B cell (primary cell): ENCODE measurements around the gene SLC25A25. TPM values are rescaled to one million over a fixed set of nuclear protein-coding genes. Genes with fewer than 3 reads are reported as not detected.
A peak's percentile ranks its signal among the peaks of the same experiment; 100 is the strongest.
"Not testable (repeated sequence)": the region's sequence is repeated elsewhere in the genome, so short reads cannot be mapped to it uniquely, and the experiment has no call there.

Source experiments
- ATAC-seq: fragments of 200-7000 bp; cut with Tn5 transposase; one replicate; pipeline ENCODE4 v1.10.0; 2021; ENCODE audit warnings: low read depth, mild to moderate bottlenecking, moderate number of reproducible peaks, moderate library complexity
- CTCF ChIA-PET: fragments of 350-600 bp; sonication (Branson Sonifier 250); formaldehyde crosslinking; loops from one replicate; lab custom pipeline; 2021; ENCODE audit warnings: antibody characterized with exemption, inconsistent platforms; lab: Charles Lee
- POLR2A ChIA-PET: fragments of 350-600 bp; sonication (Branson Sonifier 250); formaldehyde crosslinking; loops from one replicate; lab custom pipeline; 2021; ENCODE audit warnings: antibody characterized with exemption; lab: Charles Lee
- DNase-seq: peaks from one replicate; pipeline ENCODE4 v3.0.0; 2013
- H2AFZ ChIP-seq: 2 replicates; pipeline ENCODE4 v1.6.1; 2012; ENCODE audit warnings: mild to moderate bottlenecking, low read depth, low read length; ENCODE audit not compliant: insufficient read depth, poor library complexity, severe bottlenecking
- H3K27ac ChIP-seq, 2 donors: 1 replicate in 1 of 2; 2 replicates in 1 of 2; pipeline ENCODE4 v1.5.1; 2012 to 2013; ENCODE audit warnings: low read length in 2 of 2, mild to moderate bottlenecking in 2 of 2, moderate library complexity in 1 of 2
- H3K27me3 ChIP-seq, 4 experiments: fragments of 200-600 bp in 1 of 4; sonication (generic) in 1 of 4; replicated peaks in 1 of 4; 1 replicate in 2 of 4; 2 replicates in 2 of 4; pipeline versions ENCODE4 v1.6.1 to v1.7.0; 2013 to 2016; ENCODE audit warnings: low read length in 3 of 4, mild to moderate bottlenecking in 2 of 4, mixed read lengths in 1 of 4, moderate library complexity in 1 of 4; ENCODE audit not compliant: insufficient read depth in 4 of 4, control insufficient read depth in 3 of 4; ENCODE audit errors: control extremely low read depth in 1 of 4
- H3K36me3 ChIP-seq, 2 experiments: replicated peaks in 1 of 2; 1 replicate in 1 of 2; 2 replicates in 1 of 2; pipeline versions ENCODE4 v1.6.1 to v1.7.1; 2013; ENCODE audit warnings: low read length in 1 of 2; ENCODE audit not compliant: insufficient read depth in 2 of 2, control insufficient read depth in 1 of 2; ENCODE audit errors: control extremely low read depth in 1 of 2, extremely low read depth in 1 of 2
- H3K4me1 ChIP-seq, 2 donors: fragments of 200-600 bp in 1 of 2; sonication (generic) in 1 of 2; 1 replicate in 1 of 2; 2 replicates in 1 of 2; pipeline versions ENCODE4 v1.5.1 to v1.6.1; 2013 to 2017; ENCODE audit warnings: low read length in 2 of 2; ENCODE audit not compliant: control insufficient read depth in 2 of 2, insufficient read depth in 2 of 2
- H3K4me2 ChIP-seq: replicated peaks from 2 replicates; pipeline ENCODE3; 2012; ENCODE audit warnings: mild to moderate bottlenecking, low read depth, low read length; ENCODE audit not compliant: poor library complexity, severe bottlenecking
- H3K4me3 ChIP-seq, 5 experiments: fragments of 200-600 bp in 1 of 5; sonication (generic) in 1 of 5; 1 replicate in 3 of 5; 2 replicates in 2 of 5; pipeline versions ENCODE4 v1.5.1 to v1.7.0; 2011 to 2016; ENCODE audit warnings: low read length in 4 of 5, mild to moderate bottlenecking in 4 of 5, low read depth in 2 of 5, control low read depth in 1 of 5, moderate library complexity in 1 of 5; ENCODE audit not compliant: insufficient read depth in 1 of 5; ENCODE audit errors: control extremely low read depth in 1 of 5, extremely low read depth in 1 of 5
- H3K79me2 ChIP-seq: fragments of 200-600 bp; sonication (generic); one replicate; pipeline ENCODE4 v1.6.0; 2016; ENCODE audit warnings: low read length; ENCODE audit not compliant: control insufficient read depth, insufficient read depth
- H3K9ac ChIP-seq: fragments of 200-600 bp; sonication (generic); 2 replicates; pipeline ENCODE4 v1.6.1; 2017; ENCODE audit warnings: mild to moderate bottlenecking, low read length, moderate library complexity
- H3K9me3 ChIP-seq, 3 donors: one replicate each; pipeline versions ENCODE4 v1.6.1 to v1.7.1; 2013; ENCODE audit warnings: low read length in 2 of 3; ENCODE audit not compliant: control insufficient read depth in 2 of 3, insufficient read depth in 1 of 3; ENCODE audit errors: control extremely low read depth in 1 of 3
- H4K20me1 ChIP-seq: 2 replicates; pipeline ENCODE4 v1.6.0; 2012; ENCODE audit warnings: mild to moderate bottlenecking, low read length; ENCODE audit not compliant: insufficient read depth, control insufficient read depth, poor library complexity, severe bottlenecking
- H3K27ac Mint-ChIP-seq: one replicate; pipeline ENCODE4 v1.8.0; 2021; ENCODE audit warnings: mixed read lengths
- H3K27me3 Mint-ChIP-seq: one replicate; pipeline ENCODE4 v1.8.0; 2021; ENCODE audit warnings: mixed read lengths
- H3K4me1 Mint-ChIP-seq: one replicate; pipeline ENCODE4 v1.8.0; 2021; ENCODE audit warnings: mixed read lengths
- H3K4me3 Mint-ChIP-seq: one replicate; pipeline ENCODE4 v1.8.0; 2021; ENCODE audit warnings: mixed read lengths
- H3K9me3 Mint-ChIP-seq: one replicate; pipeline ENCODE4 v1.8.0; 2022; ENCODE audit warnings: mixed read lengths; ENCODE audit not compliant: insufficient read depth
- CTCF ChIP-seq: fragments of 200-600 bp; IDR thresholded peaks from one replicate; pipeline ENCODE4 v1.8.0; 2022; ENCODE audit warnings: antibody characterized with exemption, mild to moderate bottlenecking
- EZH2 ChIP-seq: IDR thresholded peaks from 2 replicates; pipeline ENCODE4 v1.6.1; 2012; ENCODE audit warnings: borderline replicate concordance, low read depth, mild to moderate bottlenecking, moderate library complexity, low read length; ENCODE audit not compliant: insufficient read depth, poor library complexity, severe bottlenecking
- WGBS: methylation state at CpG from one replicate; pipeline ENCODE4 v1.1.5; 2013; ENCODE audit warnings: missing lambda C conversion rate; ENCODE audit not compliant: insufficient coverage; 5-methylcytosine and 5-hydroxymethylcytosine counted together
- intact Hi-C: fragments of 100-400 bp; cut with micrococcal nuclease; formaldehyde crosslinking; loops from one replicate; pipeline ENCODE4 v1.10.0; 2022
- polyA plus RNA-seq: library from polyadenylated mRNA; depleted of rRNA; stranded (reverse); fragments of >200 nt; gene quantifications from 2 replicates; pipeline ENCODE4 v1.2.3, GENCODE V29; 2012
- total RNA-seq, 2 donors: library from RNA; stranded (reverse); fragments of 120-200 nt in 1 of 2; gene quantifications; 1 replicate in 1 of 2; 2 replicates in 1 of 2; pipeline versions ENCODE4 v1.2.3 to v1.2.4, GENCODE V29; 2013 to 2022

Gene SLC25A25
- total and polyA plus RNA-seq, 2 donors (not counting 1 experiment from before 2014, with no cell fraction given): 12.1 to 18.6 TPM

- H3K9me3 Mint-ChIP-seq: no peaks in the 10 kb centered on the region
- CTCF ChIA-PET: interaction anchor here (0.7 to 13.5 kb wide), 43 partner anchors 10 to 454 kb away, joined by 3 to 310 read pairs (median 5); partner anchors contain the start of genes EEIG1, NAIF1, PIP5KL1 and SLC25A25
- ATAC-seq (peak; percentile 82), DNase-seq (peak; percentile 88)
- intact Hi-C loops: loop anchor here (1.0 to 2.0 kb wide), 6 partner anchors 9 to 92 kb away; partner anchors contain the start of gene EEIG1
- WGBS: 46% methylated on average over 5 of the region's 8 CpGs
- peak overlapping the region; percentile 71 for H3K27ac Mint-ChIP-seq
- TF ChIP-seq CTCF: peak; percentile 93
- no peak for TF ChIP-seq EZH2
- peak overlapping the region; percentile 24 for H3K4me2 ChIP-seq
- no peak overlapping the region for H3K27ac ChIP-seq
- no peaks in the 10 kb centered on the region for H4K20me1 ChIP-seq
- no peak overlapping the region for H3K4me3 ChIP-seq
- no peaks in the 10 kb centered on the region for H3K9me3 ChIP-seq
- peaks cover 29 to 47% of the 10 kb centered on the region in 2 donors for H3K4me1 ChIP-seq
- H3K4me3 Mint-ChIP-seq: no peak overlapping the region
- no peaks in the 10 kb centered on the region for H3K27me3 ChIP-seq
- H3K36me3 ChIP-seq: no peaks in the 10 kb centered on the region
- no peaks in the 10 kb centered on the region for H3K27me3 Mint-ChIP-seq
- H2AFZ ChIP-seq: peak overlapping the region; percentile 60
- POLR2A ChIA-PET: interaction anchor here (0.6 to 12.8 kb wide), 10 partner anchors 10 to 96 kb away, joined by 3 to 212 read pairs (median 5); partner anchors contain the start of gene EEIG1
- peaks cover 9% of the 10 kb centered on the region for H3K79me2 ChIP-seq
- H3K9ac ChIP-seq: no peak overlapping the region
- peaks cover 33% of the 10 kb centered on the region for H3K4me1 Mint-ChIP-seq
Measured at GRCh38 chr9:128034821-128035652, 33.0 kb upstream of the SLC25A25 start.

GRCh38 chr9:128036522-128036921 is 31.5 kb upstream of the SLC25A25 start:
- H3K27ac Mint-ChIP-seq: not testable (repeated sequence)

GRCh38 chr9:128040783-128041182 is 27.2 kb upstream of the SLC25A25 start:
- H3K36me3 ChIP-seq, ATAC-seq, H3K4me3 ChIP-seq, H2AFZ ChIP-seq, H3K9me3 Mint-ChIP-seq, H3K4me2 ChIP-seq, H3K9me3 ChIP-seq, H3K27ac ChIP-seq, H3K79me2 ChIP-seq, DNase-seq, H3K4me1 Mint-ChIP-seq, intact Hi-C loops, H3K27me3 Mint-ChIP-seq, H3K9ac ChIP-seq, H3K27ac Mint-ChIP-seq, H4K20me1 ChIP-seq, POLR2A ChIA-PET, H3K27me3 ChIP-seq, H3K4me3 Mint-ChIP-seq, H3K4me1 ChIP-seq: not testable (repeated sequence)
- CTCF ChIA-PET: interaction anchor here (3.4 kb wide), 1 partner anchor 98 kb away, joined by 13 read pairs; no protein-coding TSS in a partner anchor
- WGBS: no CpG with 5 or more reads among the region's 3 CpGs

More at GRCh38 chr9:128036522-128036921, 31.5 kb upstream of the SLC25A25 start:
- H3K9ac ChIP-seq, H3K4me2 ChIP-seq, H3K9me3 Mint-ChIP-seq, H2AFZ ChIP-seq, H3K36me3 ChIP-seq, H3K4me3 ChIP-seq, H3K9me3 ChIP-seq, intact Hi-C loops, H3K27ac ChIP-seq, H3K79me2 ChIP-seq, H3K4me3 Mint-ChIP-seq, H3K27me3 ChIP-seq, ATAC-seq, H4K20me1 ChIP-seq, DNase-seq, H3K27me3 Mint-ChIP-seq: not testable (repeated sequence)
- ChIA-PET CTCF (interaction anchor here (0.9 to 13.5 kb wide), 13 partner anchors 9 to 121 kb away, joined by 3 to 310 read pairs (median 13); partner anchors contain the start of genes EEIG1, NAIF1, SLC25A25 and ST6GALNAC4), POLR2A (interaction anchor here (0.7 to 12.8 kb wide), 3 partner anchors 42 to 93 kb away, joined by 4 to 212 read pairs (median 15); partner anchors contain the start of gene EEIG1)
- H3K4me1 ChIP-seq: peaks cover 19 to 32% of the 10 kb centered on the region in 2 donors
- WGBS: 100% methylated on average over 1 of the region's 3 CpGs
- H3K4me1 Mint-ChIP-seq: peaks cover 23% of the 10 kb centered on the region
